Suprapubic skin (tissue), 4 donors: ENCODE measurements around the gene DUS1L. TPM values are rescaled to one million over a fixed set of nuclear protein-coding genes. Genes with fewer than 3 reads are reported as not detected.

ENCODE experiments used
- DNase-seq, 2 donors: peaks; one replicate each; pipeline ENCODE4 v3.0.0-alpha.2; 2019; ENCODE audit warnings: low spot score in 2 of 2
- H3K27ac ChIP-seq: fragments of 200-600 bp; sonication (generic); one replicate; pipeline ENCODE4 v1.5.1; 2019
- H3K27me3 ChIP-seq: fragments of 200-600 bp; sonication (generic); one replicate; pipeline ENCODE4 v1.5.1; 2019
- H3K36me3 ChIP-seq: fragments of 200-600 bp; sonication (generic); one replicate; pipeline ENCODE4 v1.5.1; 2019
- H3K4me1 ChIP-seq: fragments of 200-600 bp; sonication (generic); one replicate; pipeline ENCODE4 v1.5.1; 2019
- H3K4me3 ChIP-seq: fragments of 200-600 bp; sonication (generic); one replicate; pipeline ENCODE4 v1.5.1; 2019; ENCODE audit warnings: mild to moderate bottlenecking
- H3K9me3 ChIP-seq: fragments of 200-600 bp; sonication (generic); one replicate; pipeline ENCODE4 v1.5.1; 2019
- CTCF ChIP-seq, 2 donors: fragments of 200-600 bp in 1 of 2; fragments of 450-650 bp in 1 of 2; sonication (generic) in 1 of 2; IDR thresholded peaks; one replicate each; pipeline ENCODE4 v1.5.1; 2016 to 2019; ENCODE audit warnings: antibody characterized with exemption in 2 of 2, mild to moderate bottlenecking in 1 of 2, moderate library complexity in 1 of 2
- EP300 ChIP-seq: sonication (generic); formaldehyde crosslinking; IDR thresholded peaks from one replicate; pipeline ENCODE4 v1.6.1; 2017; ENCODE audit warnings: antibody characterized with exemption
- POLR2A ChIP-seq, 2 donors: fragments of 450-650 bp; IDR thresholded peaks; one replicate each; pipeline ENCODE4 v1.6.1; 2017; ENCODE audit warnings: antibody characterized with exemption in 2 of 2, mild to moderate bottlenecking in 2 of 2, moderate library complexity in 2 of 2
- POLR2AphosphoS5 ChIP-seq, 3 donors: sonication (generic); formaldehyde crosslinking; IDR thresholded peaks; one replicate each; pipeline ENCODE4 v1.6.1; 2017; ENCODE audit warnings: antibody characterized with exemption in 3 of 3
- WGBS: methylation state at CpG from one replicate; pipeline ENCODE4 v1.1.5; 2018; 5-methylcytosine and 5-hydroxymethylcytosine counted together
- total RNA-seq, 4 donors: library from RNA; depleted of rRNA; stranded (reverse); fragments of >200 nt; gene quantifications; one replicate each; pipeline ENCODE4 v1.1.0, GENCODE V29; 2016

Gene DUS1L
- total RNA-seq, 4 donors from 2014 or later, result 79.3 to 176 (median 108) TPM

DNA sequence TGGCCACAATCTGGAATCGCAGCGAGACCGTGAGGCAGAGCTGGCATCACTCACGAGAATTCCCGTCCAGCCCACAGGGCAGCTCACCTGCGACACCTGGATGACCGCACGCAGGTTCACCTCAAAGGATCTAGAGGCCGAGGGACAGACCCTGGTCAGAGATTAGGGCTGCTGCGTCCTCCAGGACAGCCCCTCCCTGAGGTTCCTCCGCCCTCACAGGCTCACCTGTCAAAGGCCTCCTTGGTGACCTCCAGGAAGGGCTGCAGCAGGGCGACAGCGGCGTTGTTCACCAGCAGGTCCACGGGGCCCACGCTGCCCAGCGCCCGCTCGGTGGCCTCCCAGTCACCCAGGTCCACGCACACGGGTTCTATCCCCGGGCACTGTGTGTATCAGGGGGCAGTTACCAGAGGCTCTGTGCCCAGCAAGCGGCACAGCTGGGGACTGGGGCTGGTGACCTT, 28.9 kb downstream of the DUS1L start:
- DNase-seq, result no peak
- Histone ChIP-seq H3K27me3 (peaks cover 7% of the 10 kb centered on the region), H3K4me3 (peak overlapping the region; percentile 69), H3K36me3 (no peaks in the 10 kb centered on the region), H3K9me3 (no peaks in the 10 kb centered on the region), H3K4me1 (peaks cover 34% of the 10 kb centered on the region), H3K27ac (peak overlapping the region; percentile 94)
- TF ChIP-seq EP300 (no peak), CTCF (IDR thresholded peaks at IDR 0.05) (no peak), POLR2AphosphoS5 (IDR thresholded peaks at IDR 0.05) (no peak), POLR2A (IDR thresholded peaks at IDR 0.05) (no peak)
- 11% methylated on average over 7 of the region's 23 CpGs for WGBS

DNA sequence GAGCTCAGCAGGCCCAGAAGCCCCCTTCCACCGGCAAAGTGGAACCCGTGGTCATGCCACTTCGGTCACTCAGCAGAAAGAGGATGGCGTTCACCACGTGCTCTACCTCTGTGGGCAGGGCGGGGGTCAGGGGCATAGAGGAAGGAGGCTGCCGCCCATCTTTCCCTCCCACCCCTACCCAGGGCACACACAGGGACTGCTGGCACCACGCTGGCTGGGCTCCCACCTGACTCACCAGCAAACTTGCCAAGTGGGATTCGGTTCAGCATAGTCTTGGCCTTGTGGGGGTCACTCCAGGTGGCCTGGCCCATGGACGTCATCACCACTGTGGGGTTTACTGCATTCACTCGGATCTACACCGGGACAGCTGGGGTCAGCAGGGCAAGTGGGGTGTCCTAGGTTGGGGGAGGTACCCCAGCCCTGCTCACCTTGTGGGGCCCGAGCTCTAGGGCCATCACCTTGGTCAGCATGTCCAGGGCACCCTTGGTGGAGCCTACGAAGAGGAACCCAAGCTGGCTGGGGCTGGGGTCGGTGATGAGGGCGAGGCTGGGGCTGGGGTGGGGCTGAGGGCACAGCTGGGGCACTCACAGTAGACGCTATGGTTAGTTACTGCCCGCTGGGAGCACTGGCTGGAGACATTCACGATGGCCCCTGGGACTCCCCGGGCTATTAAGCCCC, 29.5 kb downstream of the DUS1L start:
- H3K27ac ChIP-seq, result no peak overlapping the region
- peaks cover 7% of the 10 kb centered on the region for H3K27me3 ChIP-seq
- no peaks in the 10 kb centered on the region for H3K36me3 ChIP-seq
- 91% methylated on average over 8 of the region's 20 CpGs for WGBS
- peak overlapping the region; percentile 69 for H3K4me3 ChIP-seq
- DNase-seq, result no peak
- TF ChIP-seq POLR2A (IDR thresholded peaks at IDR 0.05), result no peak
- H3K9me3 ChIP-seq, result no peaks in the 10 kb centered on the region
- H3K4me1 ChIP-seq, result peaks cover 36% of the 10 kb centered on the region

DNA sequence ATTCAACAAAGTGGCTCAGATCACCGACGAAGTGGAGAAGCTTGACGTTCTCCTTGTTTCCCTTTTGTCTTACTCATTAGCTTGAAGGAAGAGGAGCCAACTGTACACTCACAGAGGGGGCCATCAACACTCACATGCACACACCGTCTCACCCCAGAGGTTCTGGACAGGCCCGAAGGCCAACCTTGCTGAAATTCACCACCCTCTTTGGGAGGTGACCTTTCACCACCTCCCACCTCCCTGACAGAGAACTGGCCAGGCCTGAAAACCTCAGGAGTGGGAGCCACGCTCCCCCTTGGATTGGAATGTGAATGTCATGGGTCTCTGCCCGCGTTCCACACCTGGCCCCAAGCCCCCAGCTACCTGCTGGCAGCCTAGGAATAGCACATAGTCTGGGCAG, 30.1 kb downstream of the DUS1L start:
- WGBS, result 79% methylated on average over 6 of the region's 8 CpGs
- Histone ChIP-seq H3K4me1 (peaks cover 42% of the 10 kb centered on the region), H3K27ac (no peak overlapping the region)

GRCh38 chr17:82034371-82035011, 31.1 kb downstream of the DUS1L start:
- Histone ChIP-seq H3K27ac (no peak overlapping the region), H3K36me3 (no peaks in the 10 kb centered on the region), H3K4me1 (peaks cover 52% of the 10 kb centered on the region), H3K27me3 (peaks cover 7% of the 10 kb centered on the region), H3K9me3 (no peaks in the 10 kb centered on the region), H3K4me3 (no peak overlapping the region)
- DNase-seq, result no peak
- 80% methylated on average over 20 of the region's 23 CpGs for WGBS
- no peak for TF ChIP-seq EP300
- no peak for TF ChIP-seq POLR2A (IDR thresholded peaks at IDR 0.05)
- no peak for TF ChIP-seq CTCF (IDR thresholded peaks at IDR 0.05)
- TF ChIP-seq POLR2AphosphoS5 (IDR thresholded peaks at IDR 0.05), result no peak

More for the DNA sequence above, 30.1 kb downstream of the DUS1L start:
- H3K9me3 ChIP-seq, result no peaks in the 10 kb centered on the region
- TF ChIP-seq POLR2AphosphoS5 (IDR thresholded peaks at IDR 0.05), result no peak
- no peak for TF ChIP-seq POLR2A (IDR thresholded peaks at IDR 0.05)
- no peak for TF ChIP-seq CTCF (IDR thresholded peaks at IDR 0.05)
- no peak for TF ChIP-seq EP300
- H3K36me3 ChIP-seq, result no peaks in the 10 kb centered on the region
- no peak for DNase-seq
- H3K27me3 ChIP-seq, result peaks cover 7% of the 10 kb centered on the region
- no peak overlapping the region for H3K4me3 ChIP-seq

DNA sequence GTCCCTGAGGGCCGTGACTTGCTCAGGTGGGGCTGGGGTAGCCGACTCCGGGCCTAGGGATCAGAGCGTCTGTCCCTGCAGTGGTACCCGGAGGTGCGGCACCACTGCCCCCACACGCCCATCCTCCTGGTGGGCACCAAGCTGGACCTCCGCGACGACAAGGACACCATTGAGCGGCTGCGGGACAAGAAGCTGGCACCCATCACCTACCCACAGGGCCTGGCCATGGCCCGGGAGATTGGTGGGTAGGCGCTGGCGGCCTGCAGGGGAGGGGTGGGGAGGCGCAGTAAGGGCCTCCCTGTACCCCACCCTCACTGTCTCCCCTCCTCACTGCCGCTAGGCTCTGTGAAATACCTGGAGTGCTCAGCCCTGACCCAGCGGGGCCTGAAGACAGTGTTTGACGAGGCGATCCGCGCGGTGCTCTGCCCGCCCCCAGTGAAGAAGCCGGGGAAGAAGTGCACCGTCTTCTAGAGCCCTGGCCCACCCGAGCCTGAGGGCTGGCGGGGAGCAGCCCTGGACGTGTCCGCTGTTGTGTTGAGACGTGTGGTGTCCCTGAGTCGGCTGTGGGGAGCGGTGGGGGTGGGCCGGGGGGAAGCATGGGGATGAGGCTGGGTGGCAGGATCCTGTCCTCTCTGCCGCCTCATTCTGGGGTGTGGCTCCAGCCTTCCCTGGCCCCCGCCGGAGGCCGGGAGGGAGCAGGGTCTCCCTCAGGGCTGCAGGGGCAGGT, 32.1 kb downstream of the DUS1L start:
- TF ChIP-seq CTCF (IDR thresholded peaks at IDR 0.05) (no peak), POLR2A (IDR thresholded peaks at IDR 0.05) (no peak), POLR2AphosphoS5 (IDR thresholded peaks at IDR 0.05) (no peak), EP300 (no peak)
- Histone ChIP-seq H3K4me3 (no peak overlapping the region), H3K9me3 (no peaks in the 10 kb centered on the region), H3K36me3 (no peaks in the 10 kb centered on the region), H3K27ac (no peak overlapping the region), H3K4me1 (peaks cover 48% of the 10 kb centered on the region), H3K27me3 (peaks cover 7% of the 10 kb centered on the region)
- whole genome bisulfite sequencing, result 67% methylated on average over 3 of the region's 38 CpGs
- no peak for DNase-seq
